GM08714 (cell line): Measurements from ENCODE around the gene ZBTB48.
A peak's percentile ranks its signal among the peaks of the same experiment; 100 is the strongest.

ENCODE experiments used
- H3K4me3 ChIP-seq: fragments of 200-500 bp; sonication (Bioruptor generic); 2 replicates; pipeline ENCODE4 v1.5.1; 2014; ENCODE audit warnings: mild to moderate bottlenecking, low read length, inconsistent platforms
- ZNF274 ChIP-seq: IDR thresholded peaks from 2 replicates; pipeline ENCODE4 v1.6.1; 2012; ENCODE audit warnings: mild to moderate bottlenecking, low read depth, low read length

Gene ZBTB48

DNA sequence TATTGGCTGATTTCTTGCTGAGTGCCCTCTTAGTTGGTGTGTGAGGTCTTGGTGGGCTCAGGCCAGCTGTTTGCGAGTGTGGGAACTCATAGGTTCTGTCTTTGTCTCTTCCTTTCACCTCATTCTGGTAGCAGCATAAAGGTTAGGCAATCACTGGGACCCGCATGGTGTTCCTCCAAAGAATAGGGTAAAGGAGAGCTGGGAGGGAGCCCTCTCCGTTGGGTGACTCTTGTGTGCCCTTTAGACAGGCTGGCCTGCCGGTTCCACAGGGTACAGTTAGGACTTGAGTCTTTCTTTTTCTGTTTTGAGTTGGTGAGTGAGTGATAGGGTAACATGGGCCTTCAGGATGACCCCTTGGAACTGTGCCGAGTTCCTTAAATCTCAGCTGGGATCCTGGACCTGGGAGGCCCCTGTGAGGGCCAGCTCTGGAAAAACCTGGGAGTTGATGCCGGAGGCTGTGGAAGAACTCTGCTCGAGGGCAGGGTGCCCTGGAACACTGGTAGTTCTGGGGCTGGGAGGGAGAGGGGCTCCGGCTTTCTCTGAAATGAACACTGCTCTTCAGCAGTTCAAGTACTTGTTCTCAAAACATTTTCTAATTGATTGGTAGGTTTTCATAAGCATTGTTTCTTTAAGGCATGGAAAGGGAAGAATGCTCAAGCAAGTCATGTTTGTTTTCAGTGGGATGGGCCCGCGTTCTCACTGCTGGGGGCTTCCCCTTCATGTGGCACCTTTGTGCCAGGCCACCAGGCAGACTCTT is 42.8 kb downstream of the ZBTB48 start:
- TF ChIP-seq ZNF274: no peak
- H3K4me3 ChIP-seq: no peak overlapping the region

- no peak for TF ChIP-seq ZNF274
- no peak overlapping the region for H3K4me3 ChIP-seq
Measured at GRCh38 chr1:6623269-6623965, 43.6 kb downstream of the ZBTB48 start.

GRCh38 chr1:6624710-6625583 is 45.2 kb downstream of the ZBTB48 start, which contains the start of gene THAP3:
Gene THAP3, plus strand, starts transcription at chr1:6624868. Its CDS starts 351 bp downstream, at chr1:6625219.
- H3K4me3 ChIP-seq: peak within 1 kb of the TSS; percentile 78
- no peak for TF ChIP-seq ZNF274

DNA sequence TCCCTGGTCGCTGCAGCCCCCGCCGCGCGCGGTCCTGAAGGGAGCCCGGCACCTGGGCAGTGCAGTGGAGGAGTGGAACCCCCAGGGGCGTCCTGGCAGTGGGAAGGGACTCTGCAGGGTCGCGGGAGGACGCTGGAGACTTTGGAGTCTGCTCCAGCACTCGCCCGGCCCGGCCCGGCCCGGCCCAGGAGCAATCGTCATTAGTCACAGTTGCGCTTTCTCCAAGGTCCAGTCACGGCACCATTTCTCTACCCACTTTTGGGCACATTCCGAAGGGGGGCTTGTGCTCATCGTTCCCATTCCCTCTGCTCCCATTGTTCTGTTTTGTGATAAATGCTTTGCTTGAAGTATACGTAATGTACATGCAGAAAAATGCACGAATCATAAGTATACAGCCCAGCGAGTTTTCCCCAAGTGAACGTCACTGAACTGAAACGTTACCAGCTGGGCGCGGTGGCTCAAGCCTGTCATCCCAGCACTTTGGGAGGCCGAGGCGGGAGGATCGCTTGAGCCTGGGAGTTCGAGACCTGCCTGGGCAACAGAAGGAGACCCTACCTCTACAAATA is 45.9 kb downstream of the ZBTB48 start:
- peak overlapping the region; percentile 78 for H3K4me3 ChIP-seq
- TF ChIP-seq ZNF274: no peak

DNA sequence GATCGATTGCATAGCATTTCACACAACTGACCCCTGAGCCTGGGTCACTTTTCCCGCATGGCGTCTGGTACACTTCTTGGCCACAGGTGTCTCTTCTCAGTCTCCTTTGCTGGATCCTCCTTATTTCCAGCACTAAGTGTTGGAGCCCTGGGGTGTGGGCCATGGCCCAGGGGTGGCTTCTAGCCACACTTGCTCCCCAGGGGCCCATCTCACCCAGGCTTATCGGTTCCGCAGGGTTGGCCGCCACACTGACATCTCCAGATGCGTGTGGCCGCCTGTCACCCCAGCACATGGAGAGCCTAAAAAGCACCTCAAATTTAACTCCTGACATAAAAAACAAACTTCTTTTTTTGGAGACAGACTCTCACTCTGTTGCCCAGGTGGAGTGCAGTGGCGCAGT is 47.2 kb downstream of the ZBTB48 start:
- TF ChIP-seq ZNF274: no peak
- no peak overlapping the region for H3K4me3 ChIP-seq

DNA sequence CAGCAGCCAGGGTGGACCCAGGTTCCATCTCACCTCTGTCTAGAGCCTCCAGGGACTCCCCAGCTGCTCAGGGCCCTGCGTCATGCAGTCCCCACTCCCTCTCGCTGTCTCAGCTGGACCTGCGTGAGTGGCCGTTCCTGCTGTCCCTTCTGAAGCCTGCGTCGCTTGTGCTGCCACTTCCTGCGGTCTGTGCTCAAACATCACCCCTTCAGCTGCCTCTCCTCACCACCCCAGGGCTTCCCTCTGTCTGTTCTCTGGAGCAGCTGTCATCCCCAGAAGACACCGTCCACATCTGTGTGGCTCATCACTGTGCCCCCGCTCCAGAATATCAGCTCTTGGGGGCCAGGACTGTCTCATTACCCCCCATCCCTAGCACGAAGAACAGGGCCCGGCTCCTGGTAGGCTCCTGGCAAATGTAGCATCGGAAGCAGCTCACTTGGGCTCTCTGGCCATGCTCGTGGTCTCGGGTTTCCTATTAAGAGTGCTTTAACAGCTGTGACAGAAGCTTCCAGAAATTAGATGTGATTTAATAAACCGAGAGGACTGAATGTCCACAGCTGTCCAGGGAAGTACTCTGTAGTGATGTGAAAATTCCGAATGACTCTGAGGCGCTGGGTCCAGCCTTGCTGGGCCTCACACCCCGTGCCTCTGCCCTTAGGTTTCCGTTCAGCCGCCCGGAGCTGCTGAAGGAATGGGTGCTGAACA is 48.2 kb downstream of the ZBTB48 start:
- TF ChIP-seq ZNF274: no peak

DNA sequence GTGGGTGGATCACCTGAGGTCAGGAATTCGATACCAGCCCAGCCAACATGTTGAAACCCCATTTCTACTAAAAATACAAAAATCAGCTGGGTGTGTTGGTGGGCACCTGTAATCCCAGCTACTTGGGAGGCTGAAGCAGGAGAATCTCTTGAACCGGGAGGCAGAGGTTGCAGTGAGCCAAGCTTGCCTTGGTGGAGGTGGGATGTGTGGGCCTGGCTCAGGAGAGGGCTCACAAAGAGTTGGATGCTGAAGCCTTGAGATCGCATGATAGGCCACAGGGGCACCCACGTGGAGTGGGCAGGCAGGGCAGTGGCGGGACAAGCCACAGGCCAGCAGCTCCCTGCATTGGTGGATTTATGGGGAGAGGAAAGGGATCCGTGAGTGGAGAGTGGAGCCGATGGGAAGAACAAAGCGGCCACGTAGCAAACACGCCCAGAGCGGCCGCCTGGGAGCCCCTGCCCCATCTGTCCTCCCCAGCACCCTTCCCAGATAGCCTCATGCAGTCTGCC is 49.2 kb downstream of the ZBTB48 start:
- no peak for TF ChIP-seq ZNF274
- H3K4me3 ChIP-seq: no peak overlapping the region

More for the DNA sequence above, 48.2 kb downstream of the ZBTB48 start:
- H3K4me3 ChIP-seq: no peak overlapping the region

- no peak overlapping the region for H3K4me3 ChIP-seq
- TF ChIP-seq ZNF274: no peak
Measured at GRCh38 chr1:6630027-6630426, 50.2 kb downstream of the ZBTB48 start.

DNA sequence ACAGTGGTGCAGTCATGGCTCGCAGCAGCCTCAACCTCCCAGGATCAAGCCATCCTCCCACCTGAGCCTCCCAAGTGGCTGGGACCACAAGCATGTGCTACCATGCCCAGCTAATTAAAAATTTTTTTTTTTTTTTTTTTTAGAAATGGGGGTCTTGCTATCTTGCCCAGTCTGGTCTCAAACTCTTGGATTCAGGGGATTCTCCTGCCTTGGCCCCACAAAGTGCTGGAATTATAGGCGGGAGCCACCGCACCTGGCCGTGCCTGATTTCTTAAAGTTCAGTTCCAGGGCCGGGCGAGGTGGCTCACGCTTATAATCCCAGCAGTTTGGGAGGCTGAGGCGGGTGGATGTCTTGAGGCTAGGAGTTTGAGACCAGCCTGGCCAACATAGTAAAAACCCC is 51.3 kb downstream of the ZBTB48 start:
- no peak overlapping the region for H3K4me3 ChIP-seq
- no peak for TF ChIP-seq ZNF274

- TF ChIP-seq ZNF274: no peak
Measured at GRCh38 chr1:6632588-6633514, 53.1 kb downstream of the ZBTB48 start.

GRCh38 chr1:6634371-6635052 is 54.7 kb downstream of the ZBTB48 start:
- H3K4me3 ChIP-seq: no peak overlapping the region
- no peak for TF ChIP-seq ZNF274

More at GRCh38 chr1:6632588-6633514, 53.1 kb downstream of the ZBTB48 start:
- H3K4me3 ChIP-seq: no peak overlapping the region
